Inferior parietal cortex (tissue), 1 donor: ENCODE measurements around the gene ABCD1.
"Not testable (repeated sequence)": the region's sequence is repeated elsewhere in the genome, so short reads cannot be mapped to it uniquely, and the experiment has no call there.

Experiments
- DNase-seq: peaks from one replicate; pipeline ENCODE4 v3.0.0-alpha.2; 2016; ENCODE audit errors: extremely low spot score

Gene ABCD1

GRCh38 chrX:153709726-153710674 lies 14.7 kb upstream of the ABCD1 start:
- no peak for DNase-seq

- no peak for DNase-seq
Observed at GRCh38 chrX:153714256-153714655, 10.4 kb upstream of the ABCD1 start.

- no peak for DNase-seq
Observed at GRCh38 chrX:153717445-153717844, 7.2 kb upstream of the ABCD1 start.

- no peak for DNase-seq
Observed at GRCh38 chrX:153719238-153719637, 5.4 kb upstream of the ABCD1 start.

GRCh38 chrX:153719701-153720100 lies 5.0 kb upstream of the ABCD1 start:
- DNase-seq: no peak

- no peak for DNase-seq
Observed at GRCh38 chrX:153722704-153723350, 1.8 kb upstream of the ABCD1 start.

- DNase-seq: no peak
Observed at GRCh38 chrX:153723351-153724251, 1.1 kb upstream of the ABCD1 start.

GRCh38 chrX:153725039-153725831 lies 579 bp downstream of the ABCD1 start:
- no peak for DNase-seq

- DNase-seq: no peak
Observed at GRCh38 chrX:153725832-153726285, 1.2 kb downstream of the ABCD1 start.

GRCh38 chrX:153726286-153727122 lies 1.8 kb downstream of the ABCD1 start:
- no peak for DNase-seq

- DNase-seq: peak; percentile 53
Observed at GRCh38 chrX:153727123-153727931, 2.7 kb downstream of the ABCD1 start.

GRCh38 chrX:153728095-153728494 lies 3.4 kb downstream of the ABCD1 start:
- DNase-seq: no peak

GRCh38 chrX:153728951-153729631 lies 4.4 kb downstream of the ABCD1 start:
- DNase-seq: no peak

- DNase-seq: not testable (repeated sequence)
Observed at GRCh38 chrX:153730115-153730514, 5.5 kb downstream of the ABCD1 start.

- DNase-seq: no peak
Observed at GRCh38 chrX:153731117-153731844, 6.6 kb downstream of the ABCD1 start.

- no peak for DNase-seq
Observed at GRCh38 chrX:153731845-153732215, 7.2 kb downstream of the ABCD1 start.

GRCh38 chrX:153732401-153732800 lies 7.7 kb downstream of the ABCD1 start:
- DNase-seq: no peak

- no peak for DNase-seq
Observed at GRCh38 chrX:153733651-153734240, 9.1 kb downstream of the ABCD1 start.
